Testis (tissue), 3 donors: ENCODE measurements around the gene PTPRE. TPM values are rescaled to one million over a fixed set of nuclear protein-coding genes. Genes with fewer than 3 reads are reported as not detected.

Experiments
- DNase-seq: peaks from one replicate; pipeline ENCODE4 v3.0.0-alpha.2; 2019
- H3K27ac ChIP-seq, 2 donors: fragments of 200-600 bp; sonication (generic); one replicate each; pipeline ENCODE4 v1.5.1; 2019
- H3K27me3 ChIP-seq: fragments of 200-600 bp; sonication (generic); one replicate; pipeline ENCODE4 v1.5.1; 2019
- H3K36me3 ChIP-seq: fragments of 200-600 bp; sonication (generic); one replicate; pipeline ENCODE4 v1.5.1; 2017; ENCODE audit warnings: low read depth; ENCODE audit errors: missing control alignments
- H3K4me1 ChIP-seq: fragments of 200-600 bp; sonication (generic); one replicate; pipeline ENCODE4 v1.5.1; 2019
- H3K4me3 ChIP-seq, 2 donors: fragments of 200-600 bp; sonication (generic); one replicate each; pipeline ENCODE4 v1.5.1; 2017 to 2019
- H3K9me3 ChIP-seq: fragments of 200-600 bp; sonication (generic); one replicate; pipeline ENCODE4 v1.5.1; 2017
- CTCF ChIP-seq, 3 experiments: fragments of 450-650 bp in 2 of 3; fragments of 200-600 bp in 1 of 3; sonication (generic) in 1 of 3; IDR thresholded peaks; one replicate each; pipeline ENCODE4 v1.5.1; 2016 to 2019; ENCODE audit warnings: antibody characterized with exemption in 3 of 3, mild to moderate bottlenecking in 2 of 3, moderate library complexity in 1 of 3
- POLR2A ChIP-seq: fragments of 450-650 bp; IDR thresholded peaks from one replicate; pipeline ENCODE4 v1.6.1; 2017; ENCODE audit warnings: antibody characterized with exemption, mild to moderate bottlenecking, moderate library complexity
- WGBS, 2 donors: methylation state at CpG; one replicate each; pipeline ENCODE4 v1.1.5; 2018; 5-methylcytosine and 5-hydroxymethylcytosine counted together
- intact Hi-C: fragments of 100-400 bp; cut with DNase I; formaldehyde crosslinking; loops from one replicate; pipeline ENCODE4 v1.15.1; 2023; ENCODE audit warnings: low total_unique reads
- polyA plus RNA-seq: library from polyadenylated mRNA; stranded (reverse); fragments of 350-450 nt; fragmentation: Illumina TruSeq; extraction: RNeasy Lipid Tissue Mini Kit (QIAGEN cat#74804); gene quantifications from one replicate; pipeline ENCODE4 v1.2.3, GENCODE V29; 2014; ENCODE audit warnings: low read depth, low replicate concordance; ENCODE audit not compliant: insufficient read depth
- total RNA-seq, 2 donors: library from RNA; depleted of rRNA; stranded (reverse); fragments of >200 nt; gene quantifications; one replicate each; pipeline ENCODE4 v1.2.3, GENCODE V29; 2016

PTPRE gene
- total and polyA plus RNA-seq, 3 donors from 2014 or later: 10.0 to 26.6 (median 15.3) TPM

- no peak for DNase-seq
- TF ChIP-seq POLR2A (no peak), CTCF (IDR thresholded peaks at IDR 0.05) (no peak)
- no peaks in the 10 kb centered on the region for H3K36me3 ChIP-seq
- no peaks in the 10 kb centered on the region for H3K9me3 ChIP-seq
- H3K27ac ChIP-seq: no peak overlapping the region
- H3K4me3 ChIP-seq: no peak overlapping the region
- WGBS, 2 donors: 93 to 94% methylated on average over 17 of the region's 17 CpGs
- no peaks in the 10 kb centered on the region for H3K27me3 ChIP-seq
- intact Hi-C loops: no loop called here
- H3K4me1 ChIP-seq: peaks cover 5% of the 10 kb centered on the region
These were observed 121.1 kb downstream of the PTPRE start for GRCh38 chr10:128027822-128028507.

GRCh38 chr10:128028508-128029289 is 121.8 kb downstream of the PTPRE start:
- 92 to 95% methylated on average over 12 to 21 of the region's 24 CpGs for WGBS, 2 donors

GRCh38 chr10:128029290-128029651 is 122.4 kb downstream of the PTPRE start:
- TF ChIP-seq CTCF (IDR thresholded peaks at IDR 0.05): no peak
- no peak for TF ChIP-seq POLR2A
- no peaks in the 10 kb centered on the region for H3K27me3 ChIP-seq
- no peaks in the 10 kb centered on the region for H3K9me3 ChIP-seq
- H3K27ac ChIP-seq: no peak overlapping the region
- H3K4me3 ChIP-seq: no peak overlapping the region
- no peak for DNase-seq
- H3K4me1 ChIP-seq: peaks cover 5% of the 10 kb centered on the region
- 79 to 83% methylated on average over 5 to 7 of the region's 7 CpGs for WGBS, 2 donors
- intact Hi-C loops: no loop called here
- H3K36me3 ChIP-seq: no peaks in the 10 kb centered on the region

More at GRCh38 chr10:128028508-128029289, 121.8 kb downstream of the PTPRE start:
- H3K36me3 ChIP-seq: no peaks in the 10 kb centered on the region
- H3K4me3 ChIP-seq: no peak overlapping the region
- DNase-seq: no peak
- TF ChIP-seq POLR2A (no peak), CTCF (IDR thresholded peaks at IDR 0.05) (no peak)
- H3K4me1 ChIP-seq: peaks cover 5% of the 10 kb centered on the region
- no peaks in the 10 kb centered on the region for H3K9me3 ChIP-seq
- intact Hi-C loops: no loop called here
- H3K27me3 ChIP-seq: no peaks in the 10 kb centered on the region
- H3K27ac ChIP-seq: no peak overlapping the region

- intact Hi-C loops: no loop called here
- TF ChIP-seq POLR2A: no peak
- TF ChIP-seq CTCF (IDR thresholded peaks at IDR 0.05): no peak
- Histone ChIP-seq H3K9me3 (no peaks in the 10 kb centered on the region), H3K27ac (no peak overlapping the region), H3K4me3 (no peak overlapping the region), H3K27me3 (no peaks in the 10 kb centered on the region), H3K4me1 (peaks cover 5% of the 10 kb centered on the region), H3K36me3 (no peaks in the 10 kb centered on the region)
- 73 to 79% methylated on average over 17 of the region's 17 CpGs for WGBS, 2 donors
- no peak for DNase-seq
These were observed 122.9 kb downstream of the PTPRE start for GRCh38 chr10:128029731-128030369.
